ENCODE results near the gene ATP5F1D.

DNA sequence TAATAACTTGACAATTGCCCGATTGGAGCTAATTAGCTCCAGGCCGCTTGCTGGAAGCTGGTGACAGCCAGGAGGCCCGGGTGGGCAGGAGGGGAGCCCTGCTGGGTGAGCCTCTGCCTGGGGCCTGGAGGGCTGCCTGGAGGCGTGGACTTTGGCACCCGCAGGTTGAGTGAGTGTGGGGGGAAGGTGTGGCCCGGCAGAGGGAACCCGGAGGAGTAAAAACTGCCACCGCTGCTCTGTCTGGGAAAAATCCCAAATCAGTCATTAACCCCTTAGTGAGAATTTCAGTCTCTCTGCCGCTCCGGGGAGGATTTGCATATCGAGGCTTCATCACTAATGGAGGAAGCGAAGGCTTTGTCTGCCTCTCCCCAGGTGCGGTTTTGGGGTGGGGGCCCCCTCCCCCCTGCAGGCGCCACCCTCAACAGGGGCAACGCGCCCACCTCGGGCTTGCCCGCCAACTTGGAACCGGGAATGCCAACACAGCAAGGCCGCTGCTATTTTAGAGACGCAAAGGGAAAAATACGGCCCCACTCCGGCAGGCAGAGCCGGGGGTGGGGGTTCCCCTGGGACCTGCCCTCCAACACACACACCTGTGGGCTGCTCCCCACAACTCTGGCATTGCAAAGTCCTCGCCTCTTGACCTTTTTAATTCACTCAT is 50.3 kb downstream of the ATP5F1D start:
- TF ChIP-seq EZH2 (IDR thresholded peaks at IDR 0.05) (no peak), CTCF (IDR thresholded peaks at IDR 0.05) (no peak), EZH2phosphoT487 (IDR thresholded peaks at IDR 0.05) (no peak)

Data from neural progenitor cell (in vitro differentiated cells).